Mononuclear cell (primary cell): Measurements from ENCODE around the gene DNAJC1. TPM values are rescaled to one million over a fixed set of nuclear protein-coding genes. Genes with fewer than 3 reads are reported as not detected.
"Not testable (repeated sequence)": the region's sequence is repeated elsewhere in the genome, so short reads cannot be mapped to it uniquely, and the experiment has no call there.

Experiments
- H3K27me3 ChIP-seq: 2 replicates; pipeline ENCODE4 v1.6.0; 2011; ENCODE audit warnings: low read length, control low read depth; ENCODE audit not compliant: insufficient read depth
- H3K4me1 ChIP-seq: 2 replicates; pipeline ENCODE4 v1.5.1; 2011; ENCODE audit warnings: mild to moderate bottlenecking, low read length, control low read depth; ENCODE audit not compliant: insufficient read depth
- H3K4me3 ChIP-seq: 2 replicates; pipeline ENCODE4 v1.5.1; 2011; ENCODE audit warnings: mild to moderate bottlenecking, low read length, moderate library complexity
- H3K9me3 ChIP-seq: 2 replicates; pipeline ENCODE4 v1.5.1; 2011; ENCODE audit warnings: low read depth, mild to moderate bottlenecking, control low read depth, low read length
- total RNA-seq: library from RNA; depleted of rRNA; stranded (reverse); fragments of >200 nt; gene quantifications from one replicate; pipeline ENCODE4 v1.2.3, GENCODE V29; 2012

The DNAJC1 gene
- total RNA-seq, 1 donor: 50.1 TPM

DNA sequence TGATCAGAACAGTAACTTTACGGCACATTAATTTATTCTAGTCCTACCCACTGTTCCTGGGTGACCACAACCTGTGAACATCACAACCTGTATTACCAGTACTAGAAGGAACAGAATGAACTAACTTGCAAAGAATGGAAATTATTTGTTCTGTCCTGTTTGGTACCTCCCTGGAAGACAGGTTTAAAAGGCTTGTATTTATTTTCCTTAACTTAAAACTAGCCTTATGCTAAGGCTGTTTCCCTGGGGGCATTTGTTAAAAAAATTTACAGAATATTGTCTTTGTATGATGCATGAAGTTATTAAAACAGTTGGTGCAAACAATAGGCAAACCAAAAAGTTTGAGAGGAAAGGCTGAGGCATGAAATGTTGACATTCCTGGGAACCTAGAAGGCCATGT, 132.7 kb downstream of the DNAJC1 start:
- peaks cover 11% of the 10 kb centered on the region for H3K9me3 ChIP-seq
- H3K27me3 ChIP-seq: no peaks in the 10 kb centered on the region
- H3K4me1 ChIP-seq: no peaks in the 10 kb centered on the region
- H3K4me3 ChIP-seq: no peak overlapping the region

DNA sequence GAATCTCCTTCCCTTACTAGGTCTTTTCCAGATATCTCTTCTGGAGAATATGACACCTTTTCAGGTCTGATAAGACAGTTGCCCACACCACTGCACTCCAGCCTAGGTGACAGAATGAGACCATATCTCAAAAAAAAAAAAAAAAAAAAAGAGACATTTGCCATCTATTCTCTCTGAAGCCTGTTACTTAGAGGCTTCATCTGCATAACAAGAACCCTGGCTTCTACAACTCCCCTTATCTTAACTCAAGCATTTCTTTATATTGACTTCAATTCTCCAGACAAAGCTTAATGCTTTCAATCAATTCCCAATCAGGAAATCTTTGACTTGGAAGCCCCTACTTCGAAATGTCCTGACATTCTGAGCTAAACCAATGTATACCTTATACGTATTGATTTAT, 134.4 kb downstream of the DNAJC1 start:
- H3K9me3 ChIP-seq: peaks cover 11% of the 10 kb centered on the region
- H3K27me3 ChIP-seq, H3K4me3 ChIP-seq, H3K4me1 ChIP-seq: not testable (repeated sequence)

DNA sequence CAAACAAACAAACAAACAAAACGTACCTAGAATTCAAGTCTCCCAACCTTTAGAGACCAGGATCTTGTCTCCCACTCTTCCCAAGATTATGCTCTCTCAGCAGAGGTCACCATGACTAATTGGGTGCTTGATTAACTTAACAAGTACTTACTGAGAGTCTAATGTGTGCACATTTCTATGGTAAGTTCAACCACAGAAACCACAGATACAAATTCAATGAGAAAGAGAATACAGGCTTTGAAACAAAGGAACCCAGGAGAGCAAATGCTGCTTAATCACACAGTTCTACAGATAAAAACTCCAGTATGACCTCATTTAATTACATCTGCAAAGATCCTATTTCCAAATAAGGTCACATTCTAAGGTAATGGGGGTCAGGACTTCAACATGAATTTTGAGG, 142.8 kb downstream of the DNAJC1 start:
- Histone ChIP-seq H3K4me1 (no peaks in the 10 kb centered on the region), H3K4me3 (no peak overlapping the region), H3K27me3 (no peaks in the 10 kb centered on the region), H3K9me3 (no peaks in the 10 kb centered on the region)

DNA sequence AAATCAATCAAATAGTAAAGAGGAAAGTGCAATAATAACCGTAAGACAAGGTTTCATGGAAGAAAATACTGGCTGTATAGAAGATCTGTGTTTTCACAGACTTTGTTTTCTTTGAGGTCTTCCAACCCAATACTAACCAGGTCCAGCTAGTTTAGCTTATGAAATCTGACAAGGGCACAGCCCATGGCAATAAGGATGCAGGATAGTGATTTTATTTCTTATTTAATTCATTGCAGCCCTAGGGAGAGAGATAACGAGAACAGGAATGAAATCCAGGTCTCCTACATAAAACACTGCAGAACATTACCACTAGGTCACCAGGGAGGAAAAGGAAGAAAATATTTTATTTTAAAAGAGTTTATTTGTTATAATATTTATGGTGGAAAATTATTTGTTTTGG, 145.1 kb downstream of the DNAJC1 start:
- H3K4me3 ChIP-seq: no peak overlapping the region
- H3K4me1 ChIP-seq: no peaks in the 10 kb centered on the region
- H3K9me3 ChIP-seq: no peaks in the 10 kb centered on the region
- no peaks in the 10 kb centered on the region for H3K27me3 ChIP-seq

DNA sequence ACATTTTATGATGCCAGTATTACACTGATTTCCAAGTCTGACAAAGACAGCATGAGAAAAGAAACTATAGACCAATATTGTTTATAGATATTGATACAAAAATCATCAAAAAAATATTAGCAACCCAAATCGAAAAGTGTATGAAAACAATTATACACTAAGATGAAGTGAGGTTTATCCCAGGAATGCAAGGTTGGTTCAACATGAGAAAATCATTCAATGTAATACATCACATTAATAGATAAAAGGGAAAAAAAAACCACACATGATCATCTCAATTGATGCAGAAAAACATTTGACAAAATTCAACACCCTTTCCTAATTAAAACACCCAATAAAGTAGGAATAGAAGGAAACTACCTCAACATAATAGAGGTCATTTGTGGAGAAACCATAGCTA, 153.9 kb downstream of the DNAJC1 start:
- no peaks in the 10 kb centered on the region for H3K27me3 ChIP-seq
- H3K4me1 ChIP-seq: no peaks in the 10 kb centered on the region
- peaks cover 13% of the 10 kb centered on the region for H3K9me3 ChIP-seq
- H3K4me3 ChIP-seq: no peak overlapping the region

DNA sequence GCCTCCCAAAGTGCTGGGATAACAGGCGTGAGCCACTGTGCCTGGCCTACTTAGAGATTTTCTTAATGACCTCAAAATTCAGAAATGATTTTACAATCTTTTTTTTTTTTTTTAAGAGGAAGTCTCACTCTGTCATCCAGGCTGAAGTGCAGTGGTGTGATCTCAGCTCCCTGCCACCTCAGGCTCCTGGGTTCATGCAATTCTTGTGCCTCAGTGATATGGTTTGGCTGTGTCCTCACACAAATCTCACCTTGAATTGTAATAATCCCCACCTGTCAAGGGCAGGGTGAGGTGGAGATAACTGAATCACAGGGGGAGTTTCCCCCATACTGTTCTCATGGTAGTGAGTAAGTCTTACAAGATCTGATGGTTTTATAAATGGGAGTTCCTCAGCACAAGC, 159.9 kb downstream of the DNAJC1 start:
- H3K9me3 ChIP-seq: no peaks in the 10 kb centered on the region
- H3K4me3 ChIP-seq: no peak overlapping the region
- H3K4me1 ChIP-seq: no peaks in the 10 kb centered on the region
- H3K27me3 ChIP-seq: no peaks in the 10 kb centered on the region

DNA sequence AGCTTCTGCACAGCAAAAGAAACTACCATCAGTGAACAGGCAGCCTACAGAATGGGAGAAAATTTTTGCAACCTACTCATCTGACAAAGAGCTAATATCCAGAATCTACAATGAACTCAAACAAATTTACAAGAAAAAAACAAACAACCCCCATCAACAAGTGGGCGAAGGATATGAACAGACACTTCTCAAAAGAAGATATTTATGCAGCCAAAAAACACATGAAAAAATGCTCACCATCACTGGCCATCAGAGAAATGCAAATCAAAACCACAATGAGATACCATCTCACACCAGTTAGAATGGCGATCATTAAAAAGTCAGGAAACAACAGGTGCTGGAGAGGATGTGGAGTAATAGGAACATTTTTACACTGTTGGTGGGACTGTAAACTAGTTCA, 162.3 kb downstream of the DNAJC1 start:
- not testable (repeated sequence) for H3K27me3 ChIP-seq, H3K4me1 ChIP-seq, H3K9me3 ChIP-seq, H3K4me3 ChIP-seq

DNA sequence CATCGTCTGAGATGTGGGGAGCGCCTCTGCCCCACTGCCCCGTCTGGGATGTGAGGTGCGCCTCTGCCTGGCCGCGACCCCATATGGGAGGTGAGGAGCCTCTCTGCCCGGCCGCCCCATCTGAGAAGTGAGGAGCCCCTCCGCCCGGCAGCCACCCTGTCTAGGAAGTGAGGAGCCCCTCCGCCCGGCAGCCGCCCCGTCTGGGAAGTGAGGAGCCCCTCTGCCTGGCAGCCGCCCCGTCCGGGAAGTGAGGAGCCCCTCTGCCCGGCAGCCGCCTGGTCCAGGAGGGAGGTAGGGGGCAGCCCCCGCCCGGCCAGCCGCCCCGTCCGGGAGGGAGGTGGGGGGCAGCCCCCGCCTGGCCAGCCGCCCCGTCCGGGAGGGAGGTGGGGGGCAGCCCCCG, 166.0 kb downstream of the DNAJC1 start:
- H3K27me3 ChIP-seq, H3K4me1 ChIP-seq, H3K9me3 ChIP-seq, H3K4me3 ChIP-seq: not testable (repeated sequence)

DNA sequence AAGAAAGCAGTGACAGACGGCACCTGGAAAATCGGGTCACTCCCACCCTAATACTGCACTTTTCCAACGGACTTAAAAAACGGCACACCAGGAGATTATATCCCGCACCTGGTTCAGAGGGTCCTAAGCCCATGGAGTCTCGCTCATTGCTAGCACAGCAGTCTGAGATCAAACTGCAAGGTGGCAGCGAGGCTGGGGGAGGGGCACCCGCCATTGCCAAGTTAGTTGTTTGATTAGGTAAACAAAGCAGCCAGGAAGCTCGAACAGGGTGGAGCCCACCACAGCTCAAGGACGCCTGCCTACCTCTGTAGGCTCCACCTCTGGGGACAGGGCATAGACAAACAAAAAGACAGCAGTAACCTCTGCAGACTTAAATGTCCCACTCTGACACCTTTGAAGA, 169.0 kb downstream of the DNAJC1 start:
- H3K4me1 ChIP-seq, H3K27me3 ChIP-seq, H3K4me3 ChIP-seq: not testable (repeated sequence)
- peaks cover 14% of the 10 kb centered on the region for H3K9me3 ChIP-seq

DNA sequence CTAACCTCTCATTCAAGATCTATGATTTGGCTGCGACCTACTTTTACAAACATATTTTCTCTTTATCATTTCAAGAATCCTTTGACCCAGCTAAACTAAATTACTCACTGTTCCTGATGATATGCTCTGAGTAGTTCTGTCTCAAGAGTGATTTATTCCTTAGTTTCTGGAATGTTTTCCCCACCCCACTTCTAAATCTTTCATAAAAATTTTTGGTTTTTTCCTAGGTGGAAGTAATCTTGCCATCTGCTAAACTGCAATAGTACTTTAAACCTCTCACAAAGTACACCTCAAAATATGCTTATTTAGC, 170.8 kb downstream of the DNAJC1 start:
- peaks cover 22% of the 10 kb centered on the region for H3K9me3 ChIP-seq
- H3K4me3 ChIP-seq: no peak overlapping the region
- H3K27me3 ChIP-seq: no peaks in the 10 kb centered on the region
- no peaks in the 10 kb centered on the region for H3K4me1 ChIP-seq

DNA sequence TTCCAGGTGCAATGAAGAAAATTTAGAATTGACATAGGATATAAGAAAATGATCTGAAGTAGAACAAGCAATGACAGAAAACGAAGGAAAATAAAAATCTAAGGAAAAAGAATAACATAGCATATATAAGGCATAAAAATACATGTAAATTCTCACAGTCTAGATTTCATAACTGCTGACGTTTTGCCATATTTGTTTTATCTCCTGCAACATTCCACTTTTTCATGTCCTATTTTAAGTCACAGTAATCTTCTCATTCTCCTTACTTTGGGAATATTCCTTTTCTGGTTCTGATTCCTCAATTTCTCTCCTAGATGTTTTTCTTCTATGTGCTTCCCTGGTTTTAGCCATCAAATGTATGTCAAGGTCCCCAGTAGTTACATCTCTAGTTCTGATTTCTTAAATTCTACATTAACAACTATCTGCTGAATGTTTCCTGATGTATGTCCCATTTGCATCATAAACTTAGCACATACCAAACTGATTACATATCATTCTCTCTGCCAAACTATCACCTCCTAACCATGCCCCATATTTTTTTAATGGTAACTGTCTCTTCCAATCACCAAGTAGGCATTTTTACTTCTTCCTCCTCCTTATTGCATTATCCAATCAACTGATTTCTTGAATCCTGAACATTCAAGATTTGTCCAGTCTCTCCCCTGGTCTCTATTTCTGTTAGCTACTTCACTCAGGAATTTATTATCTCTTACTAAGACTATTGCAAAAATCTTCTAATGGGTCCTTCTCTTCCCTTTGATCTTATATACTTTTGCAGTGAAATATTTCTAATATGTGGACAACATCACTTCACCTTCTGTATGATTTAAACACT, 171.3 kb downstream of the DNAJC1 start:
- H3K4me3 ChIP-seq: no peak overlapping the region
- no peaks in the 10 kb centered on the region for H3K4me1 ChIP-seq
- peaks cover 27% of the 10 kb centered on the region for H3K9me3 ChIP-seq
- H3K27me3 ChIP-seq: no peaks in the 10 kb centered on the region

DNA sequence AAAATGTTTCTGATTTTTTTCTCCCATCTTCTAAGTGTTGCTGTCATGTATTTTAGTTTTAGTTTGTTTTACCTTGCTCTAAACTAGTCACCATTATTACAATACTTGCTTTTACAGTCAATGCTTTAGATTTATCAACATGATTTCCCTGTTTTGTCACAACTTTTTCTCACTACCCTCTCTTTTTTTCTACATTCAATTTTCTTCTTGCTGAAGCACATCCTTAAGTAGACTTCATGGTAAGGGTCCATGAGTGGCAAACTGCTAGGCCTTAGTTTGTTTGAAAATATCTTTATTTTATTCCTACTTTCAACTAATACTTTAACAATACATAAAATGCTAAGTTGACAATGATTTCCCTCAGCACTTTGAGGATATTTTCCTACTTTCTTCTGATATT, 173.5 kb downstream of the DNAJC1 start:
- peaks cover 38% of the 10 kb centered on the region for H3K9me3 ChIP-seq
- no peaks in the 10 kb centered on the region for H3K27me3 ChIP-seq
- H3K4me1 ChIP-seq: no peaks in the 10 kb centered on the region
- no peak overlapping the region for H3K4me3 ChIP-seq

DNA sequence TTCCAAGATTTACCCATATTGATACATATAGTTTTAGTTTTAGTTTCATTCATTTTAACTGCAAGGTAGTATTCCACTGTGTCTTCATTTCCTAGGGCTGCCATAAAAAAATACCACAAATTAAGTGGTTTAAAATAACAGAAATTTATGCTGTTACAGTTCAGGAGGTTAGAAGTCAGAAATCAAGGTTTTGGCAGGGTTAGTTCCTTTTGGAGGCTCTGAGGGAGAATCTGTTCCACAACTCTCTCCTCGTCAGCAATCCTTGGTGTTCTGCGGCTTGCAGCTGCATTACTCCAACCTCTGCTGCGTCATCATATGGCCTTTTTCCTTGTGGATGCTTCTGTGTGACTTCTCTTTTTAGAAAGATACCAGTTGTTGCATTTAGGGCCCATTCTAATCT, 176.2 kb downstream of the DNAJC1 start:
- Histone ChIP-seq H3K4me1 (no peaks in the 10 kb centered on the region), H3K27me3 (no peaks in the 10 kb centered on the region), H3K4me3 (no peak overlapping the region), H3K9me3 (peaks cover 38% of the 10 kb centered on the region)

DNA sequence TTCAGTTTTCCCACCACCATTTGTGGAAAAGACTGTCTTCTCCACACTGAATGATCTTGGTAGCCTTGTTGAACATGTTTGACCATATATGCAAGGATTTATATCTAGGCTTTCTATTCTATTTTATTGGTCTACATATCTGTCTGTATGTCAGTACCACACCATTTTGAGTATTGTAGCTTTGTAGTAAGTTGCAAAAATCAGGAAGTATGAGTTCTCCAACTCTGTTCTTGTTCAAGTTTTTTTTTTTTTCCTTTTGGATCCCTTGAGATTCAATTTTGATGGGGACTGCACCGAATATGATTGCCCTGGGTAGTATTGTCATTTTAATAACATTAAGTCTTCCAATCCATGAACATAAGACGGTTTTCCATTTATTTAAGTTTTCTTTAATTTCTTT, 176.8 kb downstream of the DNAJC1 start:
- no peaks in the 10 kb centered on the region for H3K4me1 ChIP-seq
- no peak overlapping the region for H3K4me3 ChIP-seq
- peaks cover 38% of the 10 kb centered on the region for H3K9me3 ChIP-seq
- H3K27me3 ChIP-seq: no peaks in the 10 kb centered on the region

DNA sequence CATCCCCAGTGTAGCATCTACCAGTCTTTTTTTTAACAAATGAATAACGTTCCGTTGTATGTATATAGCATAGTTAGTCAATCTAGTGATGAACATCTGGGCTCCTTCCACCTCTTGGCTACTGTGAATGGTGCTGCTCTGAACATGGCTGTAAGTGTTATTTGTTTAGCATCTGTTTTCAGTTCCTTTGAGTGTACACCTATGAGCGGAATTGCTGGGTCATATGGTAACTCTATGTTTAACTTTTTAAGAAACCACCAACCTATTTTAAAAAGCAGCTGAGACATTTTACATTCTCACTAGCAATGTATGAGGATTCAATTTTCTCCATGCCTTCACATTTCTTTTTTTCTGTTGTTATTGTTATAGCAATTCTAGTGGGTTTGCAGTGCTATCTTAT, 178.2 kb downstream of the DNAJC1 start:
- Histone ChIP-seq H3K4me1 (no peaks in the 10 kb centered on the region), H3K9me3 (peaks cover 32% of the 10 kb centered on the region), H3K4me3 (no peak overlapping the region), H3K27me3 (no peaks in the 10 kb centered on the region)

DNA sequence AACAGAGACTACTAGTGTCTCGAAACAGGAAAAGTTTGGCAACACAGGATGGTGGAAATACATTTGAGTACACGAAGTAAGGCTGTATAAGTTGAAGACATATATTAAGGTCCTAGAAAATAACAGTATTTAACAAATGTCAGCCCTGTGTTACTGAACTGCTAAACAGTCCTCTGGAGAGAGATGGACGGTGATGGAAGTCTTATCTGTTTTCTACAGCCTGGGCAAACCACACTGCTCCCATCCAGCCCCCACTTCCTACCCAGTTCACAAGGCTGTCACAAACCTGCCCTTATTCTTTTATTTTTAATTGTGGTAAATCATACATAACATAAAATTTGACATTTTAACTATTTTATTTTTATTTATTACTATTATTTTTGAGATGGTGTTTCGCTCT, 179.1 kb downstream of the DNAJC1 start:
- no peaks in the 10 kb centered on the region for H3K4me1 ChIP-seq
- peaks cover 23% of the 10 kb centered on the region for H3K9me3 ChIP-seq
- no peak overlapping the region for H3K4me3 ChIP-seq
- H3K27me3 ChIP-seq: no peaks in the 10 kb centered on the region
